GM04503 (cell line): Measurements from ENCODE around the gene HOXB7.

Experiments
- DNase-seq: peaks from one replicate; pipeline ENCODE4 v3.0.0-alpha.2; 2012; ENCODE audit warnings: low read depth

HOXB7 gene

GRCh38 chr17:48636177-48637018, 25.6 kb upstream of the HOXB7 start:
- no peak for DNase-seq

GRCh38 chr17:48634493-48635208, 23.8 kb upstream of the HOXB7 start:
- no peak for DNase-seq

GRCh38 chr17:48633266-48633677, 22.5 kb upstream of the HOXB7 start:
- no peak for DNase-seq

GRCh38 chr17:48632579-48633265, 21.9 kb upstream of the HOXB7 start:
- no peak for DNase-seq

- DNase-seq: no peak
Measured at GRCh38 chr17:48631693-48632578, 21.1 kb upstream of the HOXB7 start.

GRCh38 chr17:48630925-48631692, 20.3 kb upstream of the HOXB7 start:
- DNase-seq: no peak

GRCh38 chr17:48630009-48630924, 19.4 kb upstream of the HOXB7 start:
- DNase-seq: no peak

GRCh38 chr17:48629411-48629759, 18.6 kb upstream of the HOXB7 start:
- DNase-seq: no peak

- DNase-seq: no peak
Measured at GRCh38 chr17:48628649-48629410, 18.0 kb upstream of the HOXB7 start.

- DNase-seq: no peak
Measured at GRCh38 chr17:48627623-48628521, 17.1 kb upstream of the HOXB7 start.

GRCh38 chr17:48627118-48627597, 16.3 kb upstream of the HOXB7 start:
- DNase-seq: no peak

GRCh38 chr17:48626245-48627117, 15.7 kb upstream of the HOXB7 start, which contains the start of gene HOXB9:
HOXB9 (minus strand) TSS chr17:48626358; CDS start chr17:48626269, 89 bp downstream.
- DNase-seq: no peak

- DNase-seq: no peak
Measured at GRCh38 chr17:48625495-48626244, 14.9 kb upstream of the HOXB7 start.

GRCh38 chr17:48624544-48625494, 14.0 kb upstream of the HOXB7 start:
- DNase-seq: no peak

- no peak for DNase-seq
Measured at GRCh38 chr17:48624118-48624517, 13.3 kb upstream of the HOXB7 start.
